ENCODE results near the gene CCT6A.
"Not testable (repeated sequence)": the region's sequence is repeated elsewhere in the genome, so short reads cannot be mapped to it uniquely, and the experiment has no call there.

The CCT6A gene

GRCh38 chr7:56053993-56054392 is 2.4 kb downstream of the CCT6A start:
- no peak for DNase-seq

- no peak for DNase-seq
Observed at GRCh38 chr7:56062382-56062781, 10.8 kb downstream of the CCT6A start.

GRCh38 chr7:56063500-56063881 is 11.9 kb downstream of the CCT6A start:
- no peak for DNase-seq

GRCh38 chr7:56063882-56064625 is 12.5 kb downstream of the CCT6A start, which contains the start of gene SUMF2:
TSS of gene SUMF2 (plus strand) at chr7:56064286. CDS start at chr7:56064312, 26 bp downstream.
- DNase-seq = peak; percentile 50

- not testable (repeated sequence) for DNase-seq
Observed at GRCh38 chr7:56066376-56066775, 14.8 kb downstream of the CCT6A start.

GRCh38 chr7:56074371-56074791 is 22.8 kb downstream of the CCT6A start:
- DNase-seq = peak; percentile 57

GRCh38 chr7:56077681-56078080 is 26.1 kb downstream of the CCT6A start:
- no peak for DNase-seq

GRCh38 chr7:56078196-56078595 is 26.6 kb downstream of the CCT6A start:
- no peak for DNase-seq

GRCh38 chr7:56079450-56080185 is 28.1 kb downstream of the CCT6A start:
- peak; percentile 95 for DNase-seq

GRCh38 chr7:56080726-56081435 is 29.3 kb downstream of the CCT6A start:
- not testable (repeated sequence) for DNase-seq

GRCh38 chr7:56081626-56082340 is 30.2 kb downstream of the CCT6A start:
- no peak for DNase-seq

- DNase-seq = peak; percentile 20
Observed at GRCh38 chr7:56083150-56083785, 31.7 kb downstream of the CCT6A start.

- no peak for DNase-seq
Observed at GRCh38 chr7:56086761-56087160, 35.2 kb downstream of the CCT6A start.

GRCh38 chr7:56087445-56087844 is 35.9 kb downstream of the CCT6A start:
- no peak for DNase-seq

GRCh38 chr7:56091591-56091990 is 40.0 kb downstream of the CCT6A start:
- DNase-seq = no peak

- DNase-seq = not testable (repeated sequence)
Observed at GRCh38 chr7:56092388-56092787, 40.8 kb downstream of the CCT6A start.

GRCh38 chr7:56092789-56093531 is 41.4 kb downstream of the CCT6A start, which contains the start of gene PHKG1:
TSS of gene PHKG1 (minus strand) at chr7:56092952. CDS start at chr7:56088941, 4,011 bp downstream.
- DNase-seq = peak; percentile 55

- no peak for DNase-seq
Observed at GRCh38 chr7:56097700-56098099, 46.1 kb downstream of the CCT6A start.

GRCh38 chr7:56098187-56099008 is 46.8 kb downstream of the CCT6A start:
- not testable (repeated sequence) for DNase-seq

- DNase-seq = no peak
Observed at GRCh38 chr7:56099653-56100052, 48.1 kb downstream of the CCT6A start.

Data from NCI-H2029 treated with DMSO at 0.1 percent for 48 hours (cell line).